IMR-90 (cell line): ENCODE results near the gene CGNL1. TPM values are rescaled to one million over a fixed set of nuclear protein-coding genes. Genes with fewer than 3 reads are reported as not detected.

Source experiments
- ATAC-seq: fragments of 200-7000 bp; cut with Tn5 transposase; 2 replicates; pipeline ENCODE4 v1.9.1; 2020; ENCODE audit warnings: low read depth, mild to moderate bottlenecking, moderate library complexity
- BruUV-seq: library from RNA; stranded (reverse); fragments of 400-500 nt; replicated peaks from 2 replicates; lab custom pipeline; 2021; lab: Mats Ljungman, UMichigan
- CTCF ChIA-PET: fragments of 300-600 bp; formaldehyde crosslinking; extraction: SDS; loops from one replicate; lab custom pipeline; 2021; ENCODE audit warnings: antibody characterized with exemption; lab: Yijun Ruan, JAX
- POLR2A ChIA-PET: fragments of 300-600 bp; sonication (Branson Sonifier 250); formaldehyde crosslinking; loops from one replicate; lab custom pipeline; 2022; ENCODE audit warnings: antibody characterized with exemption; ENCODE audit not compliant: unreplicated experiment; lab: Charles Lee
- DNase-seq: peaks from one replicate; pipeline ENCODE4 v3.0.0; 2013
- H2AFZ ChIP-seq: replicated peaks from 2 replicates; pipeline ENCODE3; 2013; ENCODE audit warnings: low read length, mild to moderate bottlenecking; ENCODE audit not compliant: poor library complexity
- H2AK5ac ChIP-seq: 2 replicates; pipeline ENCODE4 v1.6.1; 2013; ENCODE audit warnings: low read depth, low read length, inconsistent platforms
- H2AK9ac ChIP-seq: replicated peaks from 2 replicates; pipeline ENCODE3; 2013; ENCODE audit warnings: mild to moderate bottlenecking, low read depth, low read length, moderate library complexity; ENCODE audit not compliant: poor library complexity
- H2BK120ac ChIP-seq: 2 replicates; pipeline ENCODE4 v1.6.1; 2013; ENCODE audit warnings: low read depth, low read length, inconsistent platforms
- H2BK15ac ChIP-seq: 3 replicates; pipeline ENCODE4 v1.6.1; 2013; ENCODE audit warnings: low read depth, low read length, inconsistent platforms
- H2BK20ac ChIP-seq: 2 replicates; pipeline ENCODE4 v1.6.1; 2013; ENCODE audit warnings: low read depth, mild to moderate bottlenecking, inconsistent platforms, low read length, moderate library complexity
- H2BK5ac ChIP-seq: 2 replicates; pipeline ENCODE4 v1.6.1; 2013; ENCODE audit warnings: mild to moderate bottlenecking, low read depth, low read length, inconsistent platforms; ENCODE audit not compliant: poor library complexity, severe bottlenecking
- H3K14ac ChIP-seq: replicated peaks from 2 replicates; pipeline ENCODE4 v1.6.1; 2013; ENCODE audit warnings: low read depth, low read length, inconsistent platforms
- H3K18ac ChIP-seq: 2 replicates; pipeline ENCODE4 v1.6.1; 2013; ENCODE audit warnings: low read depth, low read length, control low read depth
- H3K23ac ChIP-seq: 2 replicates; pipeline ENCODE4 v1.6.1; 2013; ENCODE audit warnings: low read depth, low read length, inconsistent platforms
- H3K27ac ChIP-seq: 2 replicates; pipeline ENCODE4 v1.5.1; 2013; ENCODE audit warnings: mild to moderate bottlenecking, control low read depth, low read length; ENCODE audit not compliant: insufficient read depth
- H3K27me3 ChIP-seq: 2 replicates; pipeline ENCODE4 v1.6.1; 2013; ENCODE audit warnings: low read length; ENCODE audit not compliant: control insufficient read depth, insufficient read depth
- H3K36me3 ChIP-seq: 2 replicates; pipeline ENCODE4 v1.6.1; 2013; ENCODE audit warnings: low read length, mixed read lengths; ENCODE audit not compliant: control insufficient read depth, insufficient read depth
- H3K4ac ChIP-seq: 2 replicates; pipeline ENCODE4 v1.6.1; 2013; ENCODE audit warnings: low read depth, low read length, inconsistent platforms
- H3K4me1 ChIP-seq: 2 replicates; pipeline ENCODE4 v1.6.1; 2013; ENCODE audit warnings: low read length, mixed read lengths; ENCODE audit not compliant: control insufficient read depth, insufficient read depth
- H3K4me2 ChIP-seq: 2 replicates; pipeline ENCODE4 v1.6.1; 2013; ENCODE audit warnings: low read depth, mild to moderate bottlenecking, control low read depth, low read length, moderate library complexity
- H3K4me3 ChIP-seq: 2 replicates; pipeline ENCODE4 v1.5.1; 2013; ENCODE audit warnings: low read depth, mild to moderate bottlenecking, control low read depth, low read length, moderate library complexity; ENCODE audit not compliant: insufficient read depth
- H3K56ac ChIP-seq: 2 replicates; pipeline ENCODE4 v1.6.1; 2013; ENCODE audit warnings: low read length, inconsistent platforms; ENCODE audit not compliant: insufficient read depth; ENCODE audit errors: extremely low read depth
- H3K79me1 ChIP-seq, 2 experiments: 2 replicates each; pipeline ENCODE4 v1.6.1; 2013; ENCODE audit warnings: low read length in 2 of 2, inconsistent platforms in 1 of 2, low read depth in 1 of 2
- H3K9ac ChIP-seq: 2 replicates; pipeline ENCODE4 v1.6.1; 2013; ENCODE audit warnings: low read depth, low read length, control low read depth
- H3K9me1 ChIP-seq: 2 replicates; pipeline ENCODE4 v1.6.1; 2013; ENCODE audit warnings: low read length, inconsistent platforms; ENCODE audit not compliant: insufficient read depth
- H3K9me3 ChIP-seq: 2 replicates; pipeline ENCODE4 v1.6.1; 2013; ENCODE audit warnings: low read length; ENCODE audit not compliant: control insufficient read depth, insufficient read depth
- H4K20me1 ChIP-seq: 2 replicates; pipeline ENCODE4 v1.6.1; 2013; ENCODE audit warnings: low read length, inconsistent platforms; ENCODE audit not compliant: insufficient read depth
- H4K5ac ChIP-seq: 2 replicates; pipeline ENCODE4 v1.6.1; 2013; ENCODE audit warnings: mild to moderate bottlenecking, low read depth, low read length, control low read depth
- H4K8ac ChIP-seq, 2 experiments: 2 replicates each; pipeline ENCODE4 v1.6.1; 2013; ENCODE audit warnings: low read depth in 2 of 2, low read length in 2 of 2, control low read depth in 1 of 2, inconsistent platforms in 1 of 2
- H4K91ac ChIP-seq: 2 replicates; pipeline ENCODE4 v1.6.1; 2013; ENCODE audit warnings: low read depth, low read length, inconsistent platforms; ENCODE audit not compliant: insufficient read depth
- BHLHE40 ChIP-seq: fragments of 150-350 bp; IDR thresholded peaks from 2 replicates; pipeline ENCODE4 v1.6.1; 2016; ENCODE audit warnings: mild to moderate bottlenecking, low read depth, low read length
- CEBPB ChIP-seq: IDR thresholded peaks from 2 replicates; pipeline ENCODE4 v1.6.1; 2012; ENCODE audit warnings: low read depth, low read length, improper control_type of control experiment
- CHD1 ChIP-seq: IDR thresholded peaks from 2 replicates; pipeline ENCODE4 v1.6.1; 2012; ENCODE audit warnings: low read depth, low read length, improper control_type of control experiment
- CTCF ChIP-seq: conservative IDR thresholded peaks from 2 replicates; pipeline ENCODE4 v1.5.1; 2012; ENCODE audit warnings: mild to moderate bottlenecking, low read depth, low read length, improper control_type of control experiment
- ELK1 ChIP-seq: fragments of 150-350 bp; IDR thresholded peaks from 2 replicates; pipeline ENCODE4 v1.6.1; 2016; ENCODE audit warnings: low read depth, mild to moderate bottlenecking, low read length, moderate library complexity, borderline replicate concordance
- FOS ChIP-seq: fragments of 150-350 bp; IDR thresholded peaks from 2 replicates; pipeline ENCODE4 v1.6.1; 2016; ENCODE audit warnings: low read depth, low read length
- MAFK ChIP-seq: IDR thresholded peaks from 2 replicates; pipeline ENCODE4 v1.6.1; 2012; ENCODE audit warnings: low read depth, low read length, improper control_type of control experiment
- MAZ ChIP-seq: IDR thresholded peaks from 2 replicates; pipeline ENCODE4 v1.6.1; 2012; ENCODE audit warnings: low read depth, mild to moderate bottlenecking, low read length, improper control_type of control experiment, moderate library complexity, borderline replicate concordance
- MXI1 ChIP-seq: IDR thresholded peaks from 2 replicates; pipeline ENCODE4 v1.6.1; 2012; ENCODE audit warnings: low read depth, mild to moderate bottlenecking, low read length, moderate library complexity, borderline replicate concordance
- NFE2L2 ChIP-seq: fragments of 150-350 bp; IDR thresholded peaks from 2 replicates; pipeline ENCODE4 v1.6.1; 2016; ENCODE audit warnings: low read depth, mild to moderate bottlenecking, low read length
- POLR2A ChIP-seq: IDR thresholded peaks from 2 replicates; pipeline ENCODE4 v1.6.1; 2012; ENCODE audit warnings: mild to moderate bottlenecking, low read depth, low read length
- RAD21 ChIP-seq: IDR thresholded peaks from 2 replicates; pipeline ENCODE4 v1.6.1; 2012; ENCODE audit warnings: low read length, improper control_type of control experiment
- RCOR1 ChIP-seq: IDR thresholded peaks from 2 replicates; pipeline ENCODE4 v1.6.1; 2012; ENCODE audit warnings: mild to moderate bottlenecking, low read length, improper control_type of control experiment; ENCODE audit not compliant: insufficient replicate concordance
- RFX5 ChIP-seq: IDR thresholded peaks from 2 replicates; pipeline ENCODE4 v1.8.0; 2012; ENCODE audit warnings: low read depth, mild to moderate bottlenecking, low read length, moderate library complexity
- SMC3 ChIP-seq: fragments of 150-350 bp; IDR thresholded peaks from 2 replicates; pipeline ENCODE4 v1.6.1; 2016; ENCODE audit warnings: low read depth, mild to moderate bottlenecking, antibody characterized with exemption, low read length, moderate library complexity
- USF2 ChIP-seq: fragments of 150-350 bp; IDR thresholded peaks from 2 replicates; pipeline ENCODE4 v1.6.1; 2017; ENCODE audit warnings: mild to moderate bottlenecking, antibody characterized with exemption, low read length, low read depth
- whole genome bisulfite sequencing, 2 experiments: methylation state at CpG; one replicate each; pipeline versions ENCODE4 v1.1.5 to v1.1.7; 2013; ENCODE audit warnings: missing lambda C conversion rate in 2 of 2; ENCODE audit not compliant: insufficient read length in 1 of 2; ENCODE audit errors: extremely low coverage in 2 of 2; 5-methylcytosine and 5-hydroxymethylcytosine counted together
- dilution Hi-C: fragments of 300-500 bp; cut with HindIII; formaldehyde crosslinking; loops from one replicate; pipeline ENCODE4 v1.14.3; 2018; ENCODE audit warnings: low sequenced_read_pairs; ENCODE audit not compliant: unreplicated experiment
- in situ Hi-C: fragments of 300-500 bp; cut with MboI; formaldehyde crosslinking; loops from 3 replicates; pipeline ENCODE4 v1.14.3; 2019; ENCODE audit warnings: low sequenced_read_pairs, inconsistent platforms, mixed read lengths
- intact Hi-C: fragments of 100-400 bp; cut with micrococcal nuclease; formaldehyde crosslinking; loops from 2 replicates; pipeline ENCODE4 v1.10.0; 2022
- polyA plus RNA-seq, 3 experiments: library from polyadenylated mRNA; depleted of rRNA; stranded (reverse); fragments of >200 nt; gene quantifications; 2 replicates each; pipeline ENCODE4 v1.2.3, GENCODE V29; 2012; ENCODE audit warnings: low replicate concordance in 1 of 3
- total RNA-seq: library from RNA; depleted of rRNA; stranded (reverse); fragments of >200 nt; gene quantifications from 2 replicates; pipeline ENCODE4 v1.2.3, GENCODE V29; 2012

Gene CGNL1
- total and polyA plus RNA-seq, 2 of the 4 experiments (the other 2 are of a cell fraction), result 0.07 to 0.18 TPM

GRCh38 chr15:57548351-57548750 lies 172.0 kb downstream of the CGNL1 start:
- WGBS, 2 experiments, result 65% methylated on average over 2 of the region's 2 CpGs; no CpG with 5 or more reads in 1 of the 2 experiments

More at GRCh38 chr15:57548351-57548750, 172.0 kb downstream of the CGNL1 start:
- peaks cover 12% of the 10 kb centered on the region for H3K9me1 ChIP-seq
- no peak overlapping the region for H2BK20ac ChIP-seq
- H3K14ac ChIP-seq, result no peak overlapping the region
- intact Hi-C loops, result no loop called here
- H3K56ac ChIP-seq, result no peak overlapping the region
- H3K27ac ChIP-seq, result no peak overlapping the region
- no peak overlapping the region for H2BK15ac ChIP-seq
- dilution Hi-C loops, result loop anchor here (25.0 kb wide), 1 partner anchor 211 kb away; no protein-coding TSS in a partner anchor
- H2AK9ac ChIP-seq, result no peak overlapping the region
- no peaks in the 10 kb centered on the region for H3K36me3 ChIP-seq
- no peak overlapping the region for H3K4ac ChIP-seq
- H3K18ac ChIP-seq, result no peak overlapping the region
- no peak overlapping the region for H3K4me2 ChIP-seq
- no peak overlapping the region for H2AK5ac ChIP-seq
- peaks cover 8% of the 10 kb centered on the region for H3K4me1 ChIP-seq
- peaks cover 24% of the 10 kb centered on the region for H3K27me3 ChIP-seq
- ChIA-PET POLR2A (no interaction called here), CTCF (interaction anchor here (0.6 kb wide), 1 partner anchor 816 kb away, joined by 3 read pairs; no protein-coding TSS in a partner anchor)
- in situ Hi-C loops, result loop anchor here (25.0 kb wide), 2 partner anchors 636 to 736 kb away; partner anchors contain the start of gene TCF12
- no peak for ATAC-seq
- H2AFZ ChIP-seq, result no peak overlapping the region
- no peak overlapping the region for H4K91ac ChIP-seq
- DNase-seq, result no peak
- H4K5ac ChIP-seq, result no peak overlapping the region
- BruUV-seq, result no TSS peak
- H3K9me3 ChIP-seq, result no peaks in the 10 kb centered on the region
- TF ChIP-seq SMC3 (no peak), CTCF (no peak), BHLHE40 (no peak), MAFK (no peak), ELK1 (no peak), RFX5 (no peak), CEBPB (no peak), USF2 (no peak), FOS (no peak), NFE2L2 (no peak), MXI1 (no peak), RCOR1 (no peak), CHD1 (no peak), MAZ (no peak), POLR2A (no peak), RAD21 (no peak)
- no peak overlapping the region for H3K23ac ChIP-seq
- no peak overlapping the region for H2BK120ac ChIP-seq
- no peak overlapping the region for H3K4me3 ChIP-seq
- H4K20me1 ChIP-seq, result no peaks in the 10 kb centered on the region
- no peak overlapping the region for H2BK5ac ChIP-seq
- H3K9ac ChIP-seq, result no peak overlapping the region
- no peak overlapping the region for H4K8ac ChIP-seq
- no peaks in the 10 kb centered on the region for H3K79me1 ChIP-seq
